H9 (cell line): ENCODE results near the gene HDAC2. TPM values are rescaled to one million over a fixed set of nuclear protein-coding genes. Genes with fewer than 3 reads are reported as not detected.

Experiments
- DNase-seq: peaks from one replicate; pipeline ENCODE4 v3.0.0-alpha.2; 2017
- H2AFZ ChIP-seq: one replicate; pipeline ENCODE4 v1.6.1; 2013; ENCODE audit warnings: mild to moderate bottlenecking, low read length, control low read depth, moderate library complexity
- H2AK5ac ChIP-seq: 2 replicates; pipeline ENCODE4 v1.6.1; 2013; ENCODE audit warnings: low read length, control low read depth, mixed read lengths; ENCODE audit not compliant: insufficient read length
- H2BK120ac ChIP-seq: one replicate; pipeline ENCODE4 v1.6.1; 2013; ENCODE audit warnings: low read depth, mild to moderate bottlenecking, low read length, control low read depth, inconsistent platforms; ENCODE audit not compliant: poor library complexity, severe bottlenecking
- H2BK12ac ChIP-seq: 2 replicates; pipeline ENCODE4 v1.6.1; 2013; ENCODE audit warnings: low read length, control low read depth, mixed read lengths, low read depth; ENCODE audit not compliant: insufficient read length
- H2BK15ac ChIP-seq: 2 replicates; pipeline ENCODE4 v1.6.1; 2013; ENCODE audit warnings: low read depth, low read length, control low read depth
- H2BK20ac ChIP-seq: one replicate; pipeline ENCODE4 v1.6.1; 2013; ENCODE audit warnings: low read depth, mild to moderate bottlenecking, low read length, control low read depth, inconsistent platforms; ENCODE audit not compliant: poor library complexity, severe bottlenecking
- H2BK5ac ChIP-seq: 2 replicates; pipeline ENCODE4 v1.6.1; 2013; ENCODE audit warnings: low read length, control low read depth, mixed read lengths; ENCODE audit not compliant: insufficient read length
- H3K14ac ChIP-seq: 2 replicates; pipeline ENCODE4 v1.6.1; 2013; ENCODE audit warnings: low read length, control low read depth; ENCODE audit not compliant: insufficient read depth
- H3K18ac ChIP-seq: 2 replicates; pipeline ENCODE4 v1.6.1; 2013; ENCODE audit warnings: low read depth, mild to moderate bottlenecking, mixed read lengths, low read length, control low read depth; ENCODE audit not compliant: insufficient read length
- H3K23ac ChIP-seq: 2 replicates; pipeline ENCODE4 v1.6.1; 2013; ENCODE audit warnings: low read length, control low read depth, mixed read lengths, low read depth; ENCODE audit not compliant: insufficient read length
- H3K23me2 ChIP-seq: 2 replicates; pipeline ENCODE4 v1.6.1; 2013; ENCODE audit warnings: low read depth, mild to moderate bottlenecking, mixed read lengths, low read length, control low read depth; ENCODE audit not compliant: insufficient read length, poor library complexity, severe bottlenecking
- H3K27ac ChIP-seq: 2 replicates; pipeline ENCODE4 v1.5.1; 2013; ENCODE audit warnings: low read length, control low read depth, mixed read lengths, low read depth; ENCODE audit not compliant: insufficient read length
- H3K27me3 ChIP-seq: 2 replicates; pipeline ENCODE4 v1.6.1; 2013; ENCODE audit warnings: low read length, control low read depth, inconsistent platforms; ENCODE audit not compliant: insufficient read depth
- H3K4ac ChIP-seq: 2 replicates; pipeline ENCODE4 v1.6.1; 2013; ENCODE audit warnings: low read depth, mild to moderate bottlenecking, control low read depth, inconsistent platforms, low read length, moderate library complexity
- H3K4me1 ChIP-seq: 2 replicates; pipeline ENCODE4 v1.6.1; 2013; ENCODE audit warnings: low read length, control low read depth, inconsistent platforms; ENCODE audit not compliant: insufficient read depth
- H3K4me2 ChIP-seq: 2 replicates; pipeline ENCODE4 v1.6.1; 2013; ENCODE audit warnings: low read length, control low read depth, mixed read lengths; ENCODE audit not compliant: insufficient read length, insufficient read depth
- H3K56ac ChIP-seq: 2 replicates; pipeline ENCODE4 v1.6.1; 2013; ENCODE audit warnings: low read depth, mild to moderate bottlenecking, mixed read lengths, low read length, control low read depth; ENCODE audit not compliant: insufficient read length
- H3K79me1 ChIP-seq: 2 replicates; pipeline ENCODE4 v1.6.1; 2013; ENCODE audit warnings: low read depth, mild to moderate bottlenecking, moderate library complexity, low read length, control low read depth, inconsistent platforms; ENCODE audit not compliant: insufficient read depth, poor library complexity, severe bottlenecking
- H3K79me2 ChIP-seq: 2 replicates; pipeline ENCODE4 v1.6.1; 2013; ENCODE audit warnings: low read length, control low read depth, inconsistent platforms; ENCODE audit not compliant: insufficient read depth
- H3K9ac ChIP-seq: 2 replicates; pipeline ENCODE4 v1.6.1; 2013; ENCODE audit warnings: low read length, control low read depth, mixed read lengths; ENCODE audit not compliant: insufficient read length; ENCODE audit errors: extremely low read depth
- H3K9me3 ChIP-seq: one replicate; pipeline ENCODE4 v1.6.1; 2013; ENCODE audit warnings: low read depth, low read length, inconsistent platforms; ENCODE audit not compliant: control insufficient read depth
- H3T11ph ChIP-seq: one replicate; pipeline ENCODE4 v1.6.1; 2013; ENCODE audit warnings: mild to moderate bottlenecking, low read length, control low read depth, inconsistent platforms
- H4K20me1 ChIP-seq: one replicate; pipeline ENCODE4 v1.6.1; 2013; ENCODE audit not compliant: control insufficient read depth, insufficient read length, insufficient read depth
- H4K5ac ChIP-seq: 2 replicates; pipeline ENCODE4 v1.6.1; 2013; ENCODE audit warnings: low read depth, mild to moderate bottlenecking, mixed read lengths, low read length, control low read depth; ENCODE audit not compliant: insufficient read length
- H4K8ac ChIP-seq: replicated peaks from 2 replicates; pipeline ENCODE4 v1.6.1; 2013; ENCODE audit warnings: low read length, control low read depth, mixed read lengths, low read depth; ENCODE audit not compliant: insufficient read length
- H4K91ac ChIP-seq: 2 replicates; pipeline ENCODE4 v1.6.1; 2013; ENCODE audit warnings: low read depth, mild to moderate bottlenecking, moderate library complexity, mixed read lengths, low read length, control low read depth; ENCODE audit not compliant: insufficient read length
- H3K27ac Mint-ChIP-seq, 3 experiments: 2 replicates in 2 of 3; 3 replicates in 1 of 3; pipeline ENCODE4 v1.8.0; 2020 to 2021; ENCODE audit warnings: mixed read lengths in 3 of 3, mild to moderate bottlenecking in 1 of 3, moderate library complexity in 1 of 3
- H3K27me3 Mint-ChIP-seq: 2 replicates; pipeline ENCODE4 v1.8.0; 2021; ENCODE audit warnings: low read depth, mild to moderate bottlenecking, moderate library complexity, mixed read lengths
- H3K36me3 Mint-ChIP-seq, 3 experiments: 2 replicates in 2 of 3; 3 replicates in 1 of 3; pipeline ENCODE4 v1.8.0; 2020 to 2021; ENCODE audit warnings: low read depth in 3 of 3, mixed read lengths in 3 of 3; ENCODE audit not compliant: insufficient read depth in 1 of 3
- H3K4me1 Mint-ChIP-seq, 2 experiments: 2 replicates each; pipeline ENCODE4 v1.8.0; 2020; ENCODE audit warnings: mixed read lengths in 2 of 2
- H3K4me3 Mint-ChIP-seq, 2 experiments: 2 replicates in 1 of 2; 3 replicates in 1 of 2; pipeline ENCODE4 v1.8.0; 2020 to 2021; ENCODE audit warnings: mild to moderate bottlenecking in 2 of 2, mixed read lengths in 2 of 2, moderate library complexity in 1 of 2
- H3K9me3 Mint-ChIP-seq, 2 experiments: 2 replicates in 1 of 2; 3 replicates in 1 of 2; pipeline ENCODE4 v1.8.0; 2020; ENCODE audit warnings: mild to moderate bottlenecking in 2 of 2, mixed read lengths in 2 of 2, moderate library complexity in 1 of 2
- CTCF ChIP-seq: fragments of 200-600 bp; sonication (generic); conservative IDR thresholded peaks from 3 replicates; pipeline ENCODE4 v1.8.0; 2021; ENCODE audit warnings: antibody characterized with exemption, mild to moderate bottlenecking
- WGBS: extraction: QIAGEN DNeasy Blood & Tissue Kit; methylation state at CpG from one replicate; pipeline ENCODE4 v1.1.7; 2013; ENCODE audit warnings: missing lambda C conversion rate, low lambda C conversion rate, mixed read lengths; ENCODE audit not compliant: insufficient read length; ENCODE audit errors: extremely low coverage; 5-methylcytosine and 5-hydroxymethylcytosine counted together
- long read RNA-seq: library from polyadenylated mRNA; unstranded; transcript quantifications from one replicate; pipeline ENCODE4 v2.0.0, GENCODE V29; 2020
- total RNA-seq: library from RNA; stranded (reverse); gene quantifications from 2 replicates; pipeline ENCODE4 v1.2.1, GENCODE V29; 2021

The HDAC2 gene
- total RNA-seq = 325 and 330 TPM in 2 replicates
- long read RNA-seq, full-length matches to known transcripts = 2,122 of 3,897 reads
- long read RNA-seq, partial matches to known transcripts = 1,664 of 3,897 reads
- long read RNA-seq, other reads (novel, unspliced or antisense) = 111 of 3,897 reads

- peaks cover 34% of the 10 kb centered on the region for H3K79me2 ChIP-seq
These were observed at the start of gene HDAC2 for GRCh38 chr6:113970805-113971676. TSS of gene HDAC2 (minus strand) at chr6:113971148. CDS start at chr6:113970908, 240 bp downstream.

More at GRCh38 chr6:113970805-113971676, at the start of gene HDAC2:
- no peaks in the 10 kb centered on the region for H3K79me1 ChIP-seq
- H4K5ac ChIP-seq = peak within 1 kb of the TSS; percentile 88
- no peak within 1 kb of the TSS for H2BK15ac ChIP-seq
- no peak within 1 kb of the TSS for H2BK12ac ChIP-seq
- no peak within 1 kb of the TSS for H2BK20ac ChIP-seq
- H3K23me2 ChIP-seq = peaks cover 8% of the 10 kb centered on the region
- peak within 1 kb of the TSS; percentile 39 for H4K91ac ChIP-seq
- Mint-ChIP-seq H3K4me3 (peak within 1 kb of the TSS; percentile 94 to 96), H3K27me3 (peaks cover 12% of the 10 kb centered on the region), H3K27ac (peak within 1 kb of the TSS; percentile 100), H3K4me1 (peaks cover 29 to 37% of the 10 kb centered on the region in 2 experiments), H3K9me3 (no peaks in the 10 kb centered on the region; a peak in 1 of 5 replicates), H3K36me3 (peaks cover 2 to 8% (median 4%) of the 10 kb centered on the region in 3 experiments; a peak in 4 of 7 replicates)
- H2AK5ac ChIP-seq = peak within 1 kb of the TSS; percentile 25
- no peak within 1 kb of the TSS for H4K8ac ChIP-seq
- H2BK120ac ChIP-seq = peak within 1 kb of the TSS; percentile 74
- no peak within 1 kb of the TSS for H3K56ac ChIP-seq
- no peak within 1 kb of the TSS for H3K23ac ChIP-seq
- H3K4me2 ChIP-seq = peak within 1 kb of the TSS; percentile 86
- peak within 1 kb of the TSS; percentile 94 for H3K18ac ChIP-seq
- peak within 1 kb of the TSS; percentile 90 for H3K9ac ChIP-seq
- peak; percentile 17; the same call in 2 of the 3 replicates for TF ChIP-seq CTCF
- H2AFZ ChIP-seq = no peak within 1 kb of the TSS
- peak within 1 kb of the TSS; percentile 33; the same call in 1 of the 2 replicates for H3K4ac ChIP-seq
- H3K14ac ChIP-seq = peak within 1 kb of the TSS; percentile 94
- H3T11ph ChIP-seq = no peak within 1 kb of the TSS
- no peaks in the 10 kb centered on the region for H3K9me3 ChIP-seq
- H2BK5ac ChIP-seq = peak within 1 kb of the TSS; percentile 5
- no peaks in the 10 kb centered on the region for H4K20me1 ChIP-seq
- DNase-seq = peak; percentile 83
- no peaks in the 10 kb centered on the region; the same call in 1 of the 2 replicates for H3K27me3 ChIP-seq
- peaks cover 7% of the 10 kb centered on the region; the same call in 1 of the 2 replicates for H3K4me1 ChIP-seq
- peak within 1 kb of the TSS; percentile 80 for H3K27ac ChIP-seq
- no CpG with 5 or more reads among the region's 82 CpGs for WGBS
